Activated T-cell treated with anti-CD3 and anti-CD28 coated beads, Interleukin-2, amount 50 U/mL, for 24 hours (primary cell): ENCODE measurements around the gene PDE9A.
"Not testable (repeated sequence)": the region's sequence is repeated elsewhere in the genome, so short reads cannot be mapped to it uniquely, and the experiment has no call there.

Source experiments
- DNase-seq: peaks from one replicate; pipeline ENCODE4 v3.0.0-alpha.2; 2020
- H3K27ac Mint-ChIP-seq: 2 replicates; pipeline ENCODE4 v1.8.0; 2020; ENCODE audit warnings: mild to moderate bottlenecking, mixed read lengths
- H3K27me3 Mint-ChIP-seq: 2 replicates; pipeline ENCODE4 v1.8.0; 2020; ENCODE audit warnings: mixed read lengths
- H3K36me3 Mint-ChIP-seq: 2 replicates; pipeline ENCODE4 v1.8.0; 2020; ENCODE audit warnings: low read depth, mixed read lengths
- H3K4me1 Mint-ChIP-seq: 2 replicates; pipeline ENCODE4 v1.8.0; 2020; ENCODE audit warnings: low read depth, mixed read lengths
- H3K4me3 Mint-ChIP-seq: 2 replicates; pipeline ENCODE4 v1.8.0; 2020; ENCODE audit warnings: mild to moderate bottlenecking, moderate library complexity, mixed read lengths
- H3K9me3 Mint-ChIP-seq: 2 replicates; pipeline ENCODE4 v1.8.0; 2020; ENCODE audit warnings: mixed read lengths

The PDE9A gene

GRCh38 chr21:42618707-42619102 is 34.7 kb upstream of the PDE9A start:
- H3K27me3 Mint-ChIP-seq, result no peaks in the 10 kb centered on the region
- H3K36me3 Mint-ChIP-seq, result no peaks in the 10 kb centered on the region
- H3K4me3 Mint-ChIP-seq, result no peak overlapping the region
- H3K4me1 Mint-ChIP-seq, result no peaks in the 10 kb centered on the region
- no peak overlapping the region for H3K27ac Mint-ChIP-seq
- no peak for DNase-seq
- no peaks in the 10 kb centered on the region for H3K9me3 Mint-ChIP-seq

- no peak for DNase-seq
- no peaks in the 10 kb centered on the region for H3K9me3 Mint-ChIP-seq
- H3K4me3 Mint-ChIP-seq, result no peak overlapping the region
- H3K4me1 Mint-ChIP-seq, result no peaks in the 10 kb centered on the region
- no peak overlapping the region for H3K27ac Mint-ChIP-seq
- no peaks in the 10 kb centered on the region for H3K27me3 Mint-ChIP-seq
- H3K36me3 Mint-ChIP-seq, result no peaks in the 10 kb centered on the region
Observed at GRCh38 chr21:42619166-42619565, 34.3 kb upstream of the PDE9A start.

- H3K4me1 Mint-ChIP-seq, result no peaks in the 10 kb centered on the region
- no peaks in the 10 kb centered on the region for H3K27me3 Mint-ChIP-seq
- H3K9me3 Mint-ChIP-seq, result no peaks in the 10 kb centered on the region
- no peak overlapping the region for H3K4me3 Mint-ChIP-seq
- no peaks in the 10 kb centered on the region for H3K36me3 Mint-ChIP-seq
- no peak for DNase-seq
- no peak overlapping the region for H3K27ac Mint-ChIP-seq
Observed at GRCh38 chr21:42619841-42620240, 33.6 kb upstream of the PDE9A start.

GRCh38 chr21:42621166-42621818 is 32.1 kb upstream of the PDE9A start:
- Mint-ChIP-seq H3K4me1 (no peaks in the 10 kb centered on the region), H3K27me3 (no peaks in the 10 kb centered on the region)
- no peak for DNase-seq

GRCh38 chr21:42621819-42622177 is 31.6 kb upstream of the PDE9A start:
- Mint-ChIP-seq H3K27me3 (no peaks in the 10 kb centered on the region), H3K4me3 (no peak overlapping the region), H3K27ac (no peak overlapping the region), H3K9me3 (no peaks in the 10 kb centered on the region), H3K4me1 (no peaks in the 10 kb centered on the region), H3K36me3 (no peaks in the 10 kb centered on the region)
- no peak for DNase-seq

More at GRCh38 chr21:42621166-42621818, 32.1 kb upstream of the PDE9A start:
- H3K9me3 Mint-ChIP-seq, result no peaks in the 10 kb centered on the region
- H3K27ac Mint-ChIP-seq, result no peak overlapping the region
- H3K4me3 Mint-ChIP-seq, result no peak overlapping the region
- H3K36me3 Mint-ChIP-seq, result no peaks in the 10 kb centered on the region

- Mint-ChIP-seq H3K27ac (no peak overlapping the region), H3K4me1 (no peaks in the 10 kb centered on the region), H3K9me3 (no peaks in the 10 kb centered on the region), H3K36me3 (no peaks in the 10 kb centered on the region), H3K4me3 (no peak overlapping the region), H3K27me3 (no peaks in the 10 kb centered on the region)
- DNase-seq, result no peak
Observed at GRCh38 chr21:42622284-42622683, 31.1 kb upstream of the PDE9A start.

- Mint-ChIP-seq H3K4me3 (no peak overlapping the region), H3K36me3 (no peaks in the 10 kb centered on the region), H3K27me3 (no peaks in the 10 kb centered on the region), H3K4me1 (no peaks in the 10 kb centered on the region), H3K27ac (no peak overlapping the region), H3K9me3 (no peaks in the 10 kb centered on the region)
- DNase-seq, result no peak
Observed at GRCh38 chr21:42623694-42624093, 29.7 kb upstream of the PDE9A start.

- Mint-ChIP-seq H3K27ac (no peak overlapping the region), H3K4me1 (no peaks in the 10 kb centered on the region), H3K4me3 (no peak overlapping the region), H3K36me3 (no peaks in the 10 kb centered on the region), H3K9me3 (no peaks in the 10 kb centered on the region), H3K27me3 (no peaks in the 10 kb centered on the region)
- no peak for DNase-seq
Observed at GRCh38 chr21:42624095-42624790, 29.2 kb upstream of the PDE9A start.

GRCh38 chr21:42624936-42625335 is 28.5 kb upstream of the PDE9A start:
- no peak overlapping the region for H3K4me3 Mint-ChIP-seq

GRCh38 chr21:42626171-42626570 is 27.2 kb upstream of the PDE9A start:
- DNase-seq, result no peak
- H3K27me3 Mint-ChIP-seq, result no peaks in the 10 kb centered on the region
- H3K4me3 Mint-ChIP-seq, result no peak overlapping the region
- H3K27ac Mint-ChIP-seq, result no peak overlapping the region
- no peaks in the 10 kb centered on the region for H3K9me3 Mint-ChIP-seq
- peaks cover 2% of the 10 kb centered on the region for H3K4me1 Mint-ChIP-seq
- H3K36me3 Mint-ChIP-seq, result no peaks in the 10 kb centered on the region

More at GRCh38 chr21:42624936-42625335, 28.5 kb upstream of the PDE9A start:
- H3K36me3 Mint-ChIP-seq, result no peaks in the 10 kb centered on the region
- no peak for DNase-seq
- H3K27me3 Mint-ChIP-seq, result no peaks in the 10 kb centered on the region
- no peaks in the 10 kb centered on the region for H3K4me1 Mint-ChIP-seq
- H3K9me3 Mint-ChIP-seq, result no peaks in the 10 kb centered on the region
- H3K27ac Mint-ChIP-seq, result no peak overlapping the region

- Mint-ChIP-seq H3K4me1 (peaks cover 2% of the 10 kb centered on the region), H3K27ac (no peak overlapping the region), H3K9me3 (no peaks in the 10 kb centered on the region), H3K27me3 (no peaks in the 10 kb centered on the region), H3K4me3 (no peak overlapping the region), H3K36me3 (no peaks in the 10 kb centered on the region)
- DNase-seq, result no peak
Observed at GRCh38 chr21:42627527-42628289, 25.7 kb upstream of the PDE9A start.

- H3K36me3 Mint-ChIP-seq, DNase-seq, H3K4me3 Mint-ChIP-seq, H3K4me1 Mint-ChIP-seq, H3K9me3 Mint-ChIP-seq, H3K27me3 Mint-ChIP-seq, H3K27ac Mint-ChIP-seq: not testable (repeated sequence)
Observed at GRCh38 chr21:42628466-42629061, 24.9 kb upstream of the PDE9A start.

GRCh38 chr21:42629933-42630589 is 23.4 kb upstream of the PDE9A start:
- Mint-ChIP-seq H3K27me3 (no peaks in the 10 kb centered on the region), H3K9me3 (no peaks in the 10 kb centered on the region), H3K36me3 (no peaks in the 10 kb centered on the region), H3K4me1 (peaks cover 2% of the 10 kb centered on the region), H3K27ac (no peak overlapping the region), H3K4me3 (no peak overlapping the region)
- no peak for DNase-seq

GRCh38 chr21:42630626-42631025 is 22.8 kb upstream of the PDE9A start:
- H3K27me3 Mint-ChIP-seq, result no peaks in the 10 kb centered on the region
- no peaks in the 10 kb centered on the region for H3K9me3 Mint-ChIP-seq
- H3K27ac Mint-ChIP-seq, result no peak overlapping the region

More at GRCh38 chr21:42630626-42631025, 22.8 kb upstream of the PDE9A start:
- no peak for DNase-seq
- Mint-ChIP-seq H3K36me3 (no peaks in the 10 kb centered on the region), H3K4me3 (no peak overlapping the region), H3K4me1 (peaks cover 2% of the 10 kb centered on the region)
